Head of caudate nucleus (tissue), 42 donors: ENCODE results near the gene BANP.
"Not testable (repeated sequence)": the region's sequence is repeated elsewhere in the genome, so short reads cannot be mapped to it uniquely, and the experiment has no call there.

ENCODE experiments used
- DNase-seq, 42 donors: peaks; one replicate each; pipeline versions ENCODE4 v3.0.0 to v3.0.0-alpha.2; 2020 to 2021; ENCODE audit warnings: mixed read lengths in 7 of 42
- intact Hi-C: fragments of 100-400 bp; cut with DNase I; formaldehyde crosslinking; loops from one replicate; pipeline ENCODE4 v1.15.0; 2022

Gene BANP

DNA sequence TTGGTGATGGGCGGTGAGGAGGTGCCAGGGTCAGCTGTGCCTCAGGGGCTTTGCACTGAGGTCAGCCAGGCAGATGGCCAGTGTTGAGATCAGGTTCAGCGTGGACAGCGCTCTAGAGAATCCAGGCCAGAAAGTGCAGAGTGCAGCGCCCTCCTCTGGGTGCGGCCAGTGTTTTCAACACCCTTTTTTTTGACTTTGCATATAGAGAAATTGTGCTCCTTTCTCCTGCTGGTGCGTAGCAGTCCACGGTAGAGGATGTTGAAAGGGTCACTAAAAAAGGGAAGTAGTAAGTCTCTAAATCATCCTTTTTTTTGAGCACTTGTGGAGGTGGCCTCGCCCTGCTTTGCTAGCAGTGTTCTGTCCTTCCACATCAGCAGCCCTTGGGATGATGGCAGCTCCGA, 53.9 kb downstream of the BANP start:
- intact Hi-C loops, result no loop called here
- no peak for DNase-seq

DNA sequence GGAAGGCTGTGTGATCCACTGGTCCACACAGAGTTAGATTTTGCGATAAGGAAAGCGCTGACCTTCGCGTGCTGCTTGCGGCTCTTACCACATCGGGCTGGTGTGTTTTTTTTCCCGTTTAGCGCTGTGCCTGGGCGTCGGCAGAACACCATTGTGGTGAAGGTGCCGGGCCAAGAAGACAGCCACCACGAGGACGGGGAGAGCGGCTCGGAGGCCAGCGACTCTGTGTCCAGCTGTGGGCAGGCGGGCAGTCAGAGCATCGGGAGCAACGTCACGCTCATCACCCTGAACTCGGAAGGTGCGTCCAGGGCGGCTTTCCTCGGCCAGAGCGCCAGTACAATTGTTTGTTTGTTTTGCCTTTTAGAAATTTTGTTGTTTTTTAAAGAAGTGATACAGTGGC, 54.7 kb downstream of the BANP start:
- peak in 1 of 42 donors; percentile 11 for DNase-seq

GRCh38 chr16:88007321-88007731, 56.1 kb downstream of the BANP start:
- intact Hi-C loops, result no loop called here
- peak in 38 of 42 donors; percentile 17 to 75 (median 48) for DNase-seq

More for the DNA sequence above, 54.7 kb downstream of the BANP start:
- intact Hi-C loops, result no loop called here

DNA sequence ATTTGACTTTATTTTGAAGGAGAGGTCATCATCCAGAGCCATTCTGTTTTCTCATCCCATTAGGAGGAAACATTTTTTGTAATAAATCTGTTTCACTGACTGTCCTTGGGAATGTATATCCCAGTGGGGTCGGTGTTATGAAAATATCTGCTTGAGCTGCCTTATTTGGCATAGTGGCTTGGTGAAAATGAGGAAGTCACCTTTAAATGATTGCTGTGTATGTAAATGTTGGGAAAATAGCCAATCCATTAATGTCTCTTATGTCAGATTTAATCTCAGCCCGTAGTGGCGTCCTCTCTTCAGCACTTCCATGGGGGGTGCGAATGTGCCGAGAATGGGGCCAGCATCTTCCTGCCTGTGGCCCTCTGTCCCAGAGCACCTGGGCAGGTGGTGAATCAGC, 57.6 kb downstream of the BANP start:
- intact Hi-C loops, result no loop called here
- peak in 4 of 42 donors; percentile 3 to 27 (median 14) for DNase-seq

DNA sequence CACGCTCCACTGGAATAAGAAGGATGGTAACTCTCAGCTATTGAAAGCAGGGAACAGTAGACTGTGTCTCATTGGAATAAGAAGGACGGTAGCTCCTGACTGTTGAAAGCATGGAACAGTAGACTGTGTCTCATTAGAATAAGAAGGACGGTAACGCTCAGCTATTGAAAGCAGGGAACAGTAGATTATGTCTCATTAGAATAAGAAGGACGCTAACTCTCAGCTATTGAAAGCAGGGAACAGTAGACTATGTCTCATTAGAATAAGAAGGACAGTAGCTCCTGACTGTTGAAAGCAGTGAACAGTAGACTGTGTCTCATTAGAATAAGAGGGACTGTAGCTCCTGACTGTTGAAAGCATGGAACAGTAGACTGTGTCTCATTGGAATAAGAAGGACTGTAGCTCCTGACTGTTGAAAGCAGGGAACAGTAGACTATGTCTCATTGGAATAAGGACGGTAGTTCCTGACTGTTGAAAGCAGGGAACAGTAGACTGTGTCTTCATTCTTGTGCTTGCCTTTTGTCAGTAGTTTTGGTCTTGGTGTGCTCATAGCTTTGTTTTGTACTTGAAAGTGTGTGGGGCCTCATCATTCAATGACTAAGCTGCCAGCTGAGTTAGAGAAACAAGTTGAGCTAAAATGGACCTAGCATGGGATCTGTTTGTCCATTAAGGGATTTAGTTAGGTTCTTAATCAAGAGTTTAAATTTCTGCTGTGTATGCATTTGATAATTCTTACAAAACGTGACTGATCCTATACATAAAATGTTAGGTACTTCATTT, 58.5 kb downstream of the BANP start:
- intact Hi-C loops, result no loop called here
- DNase-seq, result no peak

- DNase-seq, result peak in 19 of 42 donors; percentile 14 to 74 (median 44)
- intact Hi-C loops, result no loop called here
Observed at GRCh38 chr16:88010343-88010967, 59.2 kb downstream of the BANP start.

GRCh38 chr16:88010968-88011483, 59.8 kb downstream of the BANP start:
- intact Hi-C loops, result no loop called here
- DNase-seq, result peak in 5 of 42 donors; percentile 5 to 25 (median 7)

DNA sequence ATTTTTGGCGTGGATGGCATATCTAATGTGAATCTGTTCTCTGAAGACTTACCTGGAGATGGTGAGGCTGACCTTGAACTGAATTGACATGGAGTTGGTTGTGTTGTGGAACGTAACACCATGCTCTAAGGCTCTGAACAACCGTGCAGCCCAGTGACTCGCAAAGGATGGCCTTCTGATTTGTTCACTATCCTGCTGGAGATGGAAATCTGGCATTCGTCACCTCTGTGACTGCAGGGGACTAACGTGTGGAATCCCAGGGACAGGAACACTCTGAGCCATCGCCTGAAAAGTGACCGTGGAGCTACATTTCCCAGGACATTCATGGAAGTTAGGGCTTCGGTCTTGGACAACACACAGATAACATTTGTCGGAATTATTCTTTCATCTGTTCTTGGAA, 61.1 kb downstream of the BANP start:
- intact Hi-C loops, result no loop called here
- DNase-seq, result peak in 6 of 42 donors; percentile 2 to 24 (median 10)

DNA sequence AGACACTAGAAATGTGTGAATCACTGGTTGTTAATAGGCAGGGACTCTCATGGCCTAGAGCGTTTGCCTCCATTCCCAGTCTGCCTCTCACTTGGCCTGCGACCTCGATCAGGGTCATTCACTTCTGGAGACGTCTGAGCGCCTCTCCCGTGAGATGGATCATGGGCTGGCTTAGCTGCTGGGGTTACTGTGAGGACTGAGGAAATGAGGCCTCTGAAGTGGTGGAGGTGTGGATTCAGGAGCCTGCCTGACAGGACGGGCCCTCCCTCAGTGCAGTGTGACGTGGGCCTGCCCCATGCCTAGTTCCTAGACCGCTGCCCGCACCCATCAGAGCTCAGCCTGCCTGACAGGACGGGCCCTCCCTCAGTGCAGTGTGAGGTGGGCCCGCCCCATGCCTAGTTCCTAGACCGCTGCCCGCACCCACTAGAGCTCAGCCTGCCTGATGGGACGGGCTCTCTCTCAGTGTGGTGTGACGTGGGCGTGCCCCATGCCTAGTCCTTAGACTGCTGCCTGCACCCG, 61.9 kb downstream of the BANP start:
- intact Hi-C loops, result no loop called here
- peak in 4 of 42 donors; percentile 9 to 36 (median 12) for DNase-seq

DNA sequence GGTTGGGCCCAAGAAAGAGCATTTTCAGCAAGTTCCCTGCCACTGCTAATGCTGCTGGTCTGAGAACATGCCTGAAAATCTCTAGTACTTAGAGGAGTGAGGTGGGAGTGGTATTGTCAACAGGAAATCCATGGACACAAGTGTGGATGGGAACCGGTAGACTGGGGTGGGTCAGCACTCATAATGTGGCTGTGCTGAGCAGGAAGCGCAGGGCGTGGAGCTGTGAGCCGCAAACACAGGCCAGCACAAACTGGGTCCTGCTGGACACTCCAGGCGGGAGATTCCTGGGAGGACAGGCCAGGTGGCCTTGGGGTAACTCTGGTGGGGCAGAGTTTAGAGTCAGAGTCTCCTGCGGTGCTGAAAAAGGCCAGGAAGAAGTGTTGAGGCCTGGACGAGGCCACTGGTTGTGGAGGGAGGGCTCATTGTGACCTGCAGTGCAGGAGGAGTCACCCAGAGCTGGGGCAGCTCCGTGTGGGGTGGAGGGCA, 62.6 kb downstream of the BANP start:
- intact Hi-C loops, result no loop called here
- DNase-seq, result peak in 3 of 42 donors; percentile 0 to 16 (median 14)

DNA sequence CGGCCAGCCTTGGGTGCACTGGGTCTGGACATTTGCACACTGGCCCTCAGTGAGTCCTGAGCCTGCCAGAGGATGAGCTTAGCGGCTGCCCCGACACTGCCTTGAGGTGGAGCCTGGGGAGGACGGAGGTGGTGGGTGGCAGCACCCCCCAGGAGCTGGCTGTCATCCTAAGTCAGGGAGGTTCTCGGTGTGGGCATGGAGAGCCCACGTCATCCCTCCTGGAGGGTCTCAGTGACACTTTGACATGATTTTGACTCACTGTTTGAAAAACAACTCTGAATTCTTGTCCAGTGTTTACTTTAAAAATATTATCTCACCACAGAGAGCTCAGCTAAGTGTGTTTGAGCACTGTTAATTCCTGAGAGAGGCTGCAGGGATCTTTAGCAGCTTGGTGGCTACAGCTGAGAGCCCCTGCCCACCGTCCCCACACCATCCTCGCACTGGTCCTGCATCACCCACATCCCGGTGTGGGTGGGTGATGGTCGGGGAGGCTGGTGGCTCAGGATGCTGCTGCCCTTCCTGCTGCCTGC, 63.1 kb downstream of the BANP start:
- DNase-seq, result peak in 5 of 42 donors; percentile 2 to 41 (median 12)

DNA sequence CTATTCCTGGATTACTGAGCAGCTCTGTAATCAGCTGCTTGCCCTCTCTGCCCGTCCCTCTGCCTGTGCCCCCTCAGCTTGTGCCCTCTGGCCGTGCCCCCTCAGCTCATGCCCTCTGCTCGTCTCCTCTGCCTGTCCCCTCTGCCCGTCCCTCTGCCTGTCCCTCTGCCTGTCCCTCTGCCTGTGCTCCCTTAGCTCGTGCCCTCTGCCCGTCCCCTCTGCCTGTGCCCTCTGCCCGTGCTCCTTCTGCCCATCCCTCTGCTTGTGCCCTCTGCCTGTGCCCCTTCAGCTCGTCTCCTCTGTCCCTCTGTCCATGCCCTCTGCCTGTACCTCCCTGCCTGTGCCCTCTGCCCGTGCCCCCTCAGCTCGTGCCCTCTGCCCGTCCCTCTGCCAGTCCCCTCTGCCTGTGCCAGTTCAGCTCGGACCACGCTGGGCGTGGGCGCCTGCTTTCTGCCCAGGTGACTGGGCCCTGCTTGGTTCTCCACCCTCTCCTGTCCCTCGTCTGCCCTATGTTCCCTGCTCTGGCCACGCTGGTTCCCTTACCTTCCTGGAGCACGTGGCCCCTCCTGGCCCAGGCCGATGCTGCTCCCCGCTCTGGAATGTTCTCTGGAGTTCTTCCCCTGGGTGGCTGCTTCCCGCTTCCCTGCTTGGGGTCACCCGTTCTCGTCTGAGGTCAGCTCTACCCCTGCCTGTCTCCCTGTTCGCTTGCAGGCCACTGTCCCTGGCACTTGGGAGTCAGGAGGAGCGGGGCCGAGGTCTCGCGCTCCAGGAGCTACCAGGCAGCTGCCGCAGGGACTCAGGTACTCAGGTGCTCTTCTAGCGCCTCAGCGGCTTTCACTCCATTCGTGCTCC, 63.9 kb downstream of the BANP start:
- intact Hi-C loops, result no loop called here
- peak in 3 of 42 donors; percentile 9 to 23 (median 10) for DNase-seq

More for the DNA sequence above, 63.1 kb downstream of the BANP start:
- intact Hi-C loops, result no loop called here

DNA sequence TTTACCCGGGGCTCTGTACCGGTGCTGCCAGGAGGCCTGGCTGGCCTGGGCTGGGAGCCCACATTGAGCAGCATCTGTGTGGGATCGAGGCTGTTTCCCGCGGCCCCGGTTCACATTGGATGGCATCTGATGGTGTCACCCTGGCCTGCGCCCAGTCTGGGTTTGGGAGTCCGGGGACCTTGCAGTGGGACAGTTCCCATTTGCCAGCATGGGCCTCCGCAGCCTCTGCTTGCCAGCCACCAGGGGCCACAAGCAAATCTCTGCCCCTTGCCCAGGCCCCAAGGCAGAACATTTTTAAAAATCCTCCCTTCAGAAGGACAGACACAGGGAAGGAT, 64.5 kb downstream of the BANP start:
- peak in 4 of 42 donors; percentile 7 to 18 (median 9) for DNase-seq
- intact Hi-C loops, result no loop called here

- intact Hi-C loops, result not testable (repeated sequence)
- peak in 2 of 42 donors; percentile 3 to 42 for DNase-seq
Observed at GRCh38 chr16:88016386-88016785, 65.2 kb downstream of the BANP start.

GRCh38 chr16:88016964-88017363, 65.7 kb downstream of the BANP start:
- intact Hi-C loops, result no loop called here
- peak in 1 of 42 donors; percentile 6 for DNase-seq

- intact Hi-C loops, result no loop called here
- DNase-seq, result peak in 1 of 42 donors; percentile 4
Observed at GRCh38 chr16:88017587-88018101, 66.4 kb downstream of the BANP start.

DNA sequence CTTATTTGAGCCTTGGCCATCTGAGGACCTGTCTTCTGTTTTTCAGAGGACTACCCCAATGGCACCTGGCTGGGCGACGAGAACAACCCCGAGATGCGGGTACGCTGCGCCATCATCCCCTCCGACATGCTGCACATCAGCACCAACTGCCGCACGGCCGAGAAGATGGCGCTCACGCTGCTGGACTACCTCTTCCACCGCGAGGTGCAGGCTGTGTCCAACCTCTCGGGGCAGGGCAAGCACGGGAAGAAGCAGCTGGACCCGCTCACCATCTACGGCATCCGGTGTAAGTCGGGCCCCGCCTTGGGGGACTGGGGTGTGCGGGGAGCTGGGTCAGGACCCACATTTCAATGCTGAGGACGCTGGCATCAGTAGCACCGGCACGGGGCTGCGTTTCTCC, 67.1 kb downstream of the BANP start:
- DNase-seq, intact Hi-C loops: not testable (repeated sequence)

DNA sequence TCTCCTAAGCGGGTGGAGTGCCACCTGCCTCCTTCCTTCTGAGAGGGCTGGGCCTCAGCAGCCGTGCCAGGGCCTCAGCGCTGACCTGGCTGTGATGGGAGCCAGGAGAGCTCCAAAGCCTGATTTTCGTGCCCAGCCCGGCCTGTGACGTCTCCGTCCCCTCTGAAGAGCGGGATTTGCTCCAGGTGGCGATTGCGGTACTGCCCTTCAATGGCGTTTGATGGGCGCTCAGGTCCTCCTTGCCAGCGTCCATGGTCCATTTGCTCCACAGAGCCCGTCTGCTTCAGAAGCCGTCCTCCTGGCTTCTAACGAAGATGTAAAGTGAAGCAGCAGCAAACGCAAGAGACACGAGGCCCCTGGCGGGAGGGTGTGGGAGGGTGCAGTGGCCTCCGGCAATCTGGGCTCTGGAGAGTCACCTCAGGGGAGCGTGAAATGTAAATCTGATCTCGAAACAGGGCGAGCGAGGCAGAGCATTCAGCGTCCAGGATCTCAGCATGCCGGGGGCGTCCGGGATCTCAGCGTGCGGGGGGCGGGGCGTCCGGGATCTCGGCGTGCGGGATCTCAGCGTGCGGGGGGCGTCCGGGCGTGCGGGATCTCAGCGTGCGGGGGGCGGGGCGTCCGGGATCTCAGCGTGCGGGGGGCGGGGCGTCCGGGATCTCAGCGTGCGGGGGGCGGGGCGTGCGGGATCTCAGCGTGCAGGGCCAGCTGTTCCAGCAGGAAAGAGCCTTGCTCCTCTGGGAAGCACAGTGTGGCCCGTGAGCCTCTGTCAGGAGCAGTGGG, 68.0 kb downstream of the BANP start:
- intact Hi-C loops, result not testable (repeated sequence)
- peak in 9 of 42 donors; percentile 13 to 45 (median 29) for DNase-seq
